Right lobe of liver (tissue), 6 donors: Measurements from ENCODE around the gene RAD51C. TPM values are rescaled to one million over a fixed set of nuclear protein-coding genes. Genes with fewer than 3 reads are reported as not detected.
A peak's percentile ranks its signal among the peaks of the same experiment; 100 is the strongest.

Source experiments
- ATAC-seq, 4 donors: fragments of 200-7000 bp; cut with Tn5 transposase; one replicate each; pipeline ENCODE4 v1.9.1; 2020; ENCODE audit warnings: mild to moderate bottlenecking in 4 of 4, moderate library complexity in 4 of 4
- DNase-seq, 3 donors: peaks; one replicate each; pipeline ENCODE4 v3.0.0-alpha.2; 2020
- H3K27ac ChIP-seq, 3 donors: fragments of 200-600 bp; one replicate each; pipeline ENCODE4 v1.8.0; 2022
- H3K27me3 ChIP-seq, 2 donors: fragments of 200-600 bp; one replicate each; pipeline ENCODE4 v1.8.0; 2022
- H3K36me3 ChIP-seq, 4 donors: fragments of 200-600 bp; sonication (generic) in 1 of 4; one replicate each; pipeline versions ENCODE4 v1.5.1 to v1.8.0; 2017 to 2022; ENCODE audit warnings: control low read depth in 1 of 4
- H3K4me1 ChIP-seq, 4 donors: fragments of 200-600 bp; sonication (generic) in 1 of 4; one replicate each; pipeline versions ENCODE4 v1.5.1 to v1.8.0; 2017 to 2022; ENCODE audit warnings: control low read depth in 1 of 4
- H3K4me3 ChIP-seq, 3 donors: fragments of 200-600 bp; one replicate each; pipeline ENCODE4 v1.8.0; 2022
- H3K9me3 ChIP-seq, 4 donors: fragments of 200-600 bp; sonication (generic) in 1 of 4; one replicate each; pipeline versions ENCODE4 v1.5.1 to v1.8.0; 2017 to 2022; ENCODE audit warnings: control low read depth in 1 of 4
- CTCF ChIP-seq, 4 donors: fragments of 200-600 bp in 3 of 4; fragments of 450-650 bp in 1 of 4; IDR thresholded peaks; one replicate each; pipeline versions ENCODE4 v1.5.1 to v1.8.0; 2016 to 2022; ENCODE audit warnings: antibody characterized with exemption in 4 of 4, mild to moderate bottlenecking in 2 of 4
- POLR2A ChIP-seq: fragments of 450-650 bp; IDR thresholded peaks from one replicate; pipeline ENCODE4 v1.6.1; 2017; ENCODE audit warnings: antibody characterized with exemption, mild to moderate bottlenecking
- WGBS: methylation state at CpG from one replicate; pipeline ENCODE4 v1.1.6; 2018; ENCODE audit warnings: low coverage, low lambda C conversion rate; ENCODE audit not compliant: insufficient coverage; ENCODE audit errors: missing lambda C conversion rate; 5-methylcytosine and 5-hydroxymethylcytosine counted together
- intact Hi-C, 2 donors: fragments of 100-400 bp; cut with DNase I; formaldehyde crosslinking; loops; one replicate each; pipeline versions ENCODE4 v1.11.2 to v1.14.1; 2022
- total RNA-seq, 6 experiments: library from RNA; depleted of rRNA in 2 of 6; stranded (reverse); fragments of >200 nt in 2 of 6; fragmentation: NEBNext Ultra II Directional in 3 of 6; extraction: Animal tissue kit (Norgen Biotek cat#: 25700) in 3 of 6; gene quantifications; one replicate each; pipeline versions ENCODE4 v1.1.0 to v1.2.4, GENCODE V29; 2016 to 2023
- donor health status: DM: no; HTN: yes; CAD: no.
- donor health status: DM: no; HTN: no; CAD: no.
- donor health status: DM: no; HTN: no; CAD: no.
- donor health status: DM: no; HTN: yes; CAD: no.
- donor health status: DM: no; HTN: yes; CAD: no.

Gene RAD51C
- total RNA-seq, 6 experiments from 2014 or later: 6.5 to 22.2 (median 7.9) TPM

- no peak for DNase-seq
- intact Hi-C loops: no loop called here
- Histone ChIP-seq H3K9me3 (no peaks in the 10 kb centered on the region), H3K36me3 (no peaks in the 10 kb centered on the region), H3K4me3 (peak overlapping the region in 2 of 3 donors; percentile 16 to 21), H3K27me3 (no peaks in the 10 kb centered on the region), H3K27ac (peak overlapping the region in 2 of 3 donors; percentile 22 to 44), H3K4me1 (no peaks in the 10 kb centered on the region)
- no peak for ATAC-seq
- no peak for TF ChIP-seq POLR2A
- no peak for TF ChIP-seq CTCF (IDR thresholded peaks at IDR 0.05)
- 85% methylated on average over 21 of the region's 25 CpGs for WGBS
Observed at GRCh38 chr17:58665946-58666857, 26.2 kb upstream of the RAD51C start.

GRCh38 chr17:58666858-58667267 lies 25.5 kb upstream of the RAD51C start:
- no peaks in the 10 kb centered on the region for H3K27me3 ChIP-seq
- H3K36me3 ChIP-seq: no peaks in the 10 kb centered on the region
- peak; percentile 66 to 78 (median 73) for ATAC-seq
- peak overlapping the region in 2 of 3 donors; percentile 16 to 21 for H3K4me3 ChIP-seq
- intact Hi-C loops: no loop called here
- TF ChIP-seq CTCF (IDR thresholded peaks at IDR 0.05) (no peak), POLR2A (no peak)
- peak; percentile 69 to 80 (median 78) for DNase-seq
- no peaks in the 10 kb centered on the region for H3K4me1 ChIP-seq
- peak overlapping the region in 2 of 3 donors; percentile 22 to 44 for H3K27ac ChIP-seq
- H3K9me3 ChIP-seq: no peaks in the 10 kb centered on the region
- WGBS: 46% methylated on average over 16 of the region's 19 CpGs

DNA sequence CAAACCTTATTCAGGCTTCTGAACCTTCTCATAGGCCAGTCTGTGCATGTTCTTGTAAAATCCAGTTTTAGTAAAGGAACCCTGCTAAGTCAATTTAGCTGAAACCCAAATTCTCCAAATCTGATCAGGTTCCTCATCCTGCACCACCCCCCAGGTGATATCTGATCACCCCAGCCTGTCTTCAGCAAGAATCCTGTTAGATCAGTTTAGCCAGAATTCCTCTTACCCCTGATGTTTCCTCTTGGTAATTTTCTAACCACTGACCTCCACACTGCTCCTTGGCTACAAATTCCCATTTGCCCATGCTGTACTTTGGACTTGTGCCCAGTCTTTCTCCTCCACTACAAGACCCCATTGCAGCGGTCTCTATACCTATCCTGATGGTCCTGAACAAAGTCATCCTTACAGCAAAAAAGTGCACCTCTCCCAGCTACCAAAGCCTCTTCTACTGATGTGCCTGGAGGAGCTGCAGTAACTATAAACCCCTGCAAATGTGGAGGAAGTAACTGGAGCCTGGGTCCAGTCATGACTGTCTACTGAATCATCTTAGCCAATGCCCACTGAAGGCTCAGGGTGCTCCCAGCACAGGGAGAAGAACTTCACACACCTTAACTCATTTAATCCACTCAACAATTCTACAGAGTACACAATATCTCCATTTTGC lies 24.3 kb upstream of the RAD51C start:
- H3K27ac ChIP-seq: no peak overlapping the region
- no peaks in the 10 kb centered on the region for H3K9me3 ChIP-seq
- DNase-seq (no peak), ATAC-seq (no peak)
- 89% methylated on average over 1 of the region's 1 CpG for WGBS
- H3K4me3 ChIP-seq: no peak overlapping the region
- no peaks in the 10 kb centered on the region for H3K4me1 ChIP-seq
- H3K27me3 ChIP-seq: no peaks in the 10 kb centered on the region
- TF ChIP-seq POLR2A (no peak), CTCF (IDR thresholded peaks at IDR 0.05) (no peak)
- H3K36me3 ChIP-seq: no peaks in the 10 kb centered on the region
- intact Hi-C loops: no loop called here

GRCh38 chr17:58668598-58668935 lies 23.8 kb upstream of the RAD51C start:
- Histone ChIP-seq H3K4me1 (no peaks in the 10 kb centered on the region), H3K27me3 (no peaks in the 10 kb centered on the region), H3K27ac (no peak overlapping the region), H3K9me3 (no peaks in the 10 kb centered on the region), H3K36me3 (no peaks in the 10 kb centered on the region), H3K4me3 (no peak overlapping the region)
- ATAC-seq (no peak), DNase-seq (no peak)
- intact Hi-C loops: no loop called here
- TF ChIP-seq CTCF (IDR thresholded peaks at IDR 0.05) (no peak), POLR2A (no peak)
- WGBS: 91% methylated on average over 2 of the region's 2 CpGs
